ENCODE results near the gene LDLRAP1. TPM values are rescaled to one million over a fixed set of nuclear protein-coding genes. Genes with fewer than 3 reads are reported as not detected.

LDLRAP1 gene
- total and polyA plus RNA-seq, 7 donors = 5.6 to 12.9 (median 10.5) TPM

DNA sequence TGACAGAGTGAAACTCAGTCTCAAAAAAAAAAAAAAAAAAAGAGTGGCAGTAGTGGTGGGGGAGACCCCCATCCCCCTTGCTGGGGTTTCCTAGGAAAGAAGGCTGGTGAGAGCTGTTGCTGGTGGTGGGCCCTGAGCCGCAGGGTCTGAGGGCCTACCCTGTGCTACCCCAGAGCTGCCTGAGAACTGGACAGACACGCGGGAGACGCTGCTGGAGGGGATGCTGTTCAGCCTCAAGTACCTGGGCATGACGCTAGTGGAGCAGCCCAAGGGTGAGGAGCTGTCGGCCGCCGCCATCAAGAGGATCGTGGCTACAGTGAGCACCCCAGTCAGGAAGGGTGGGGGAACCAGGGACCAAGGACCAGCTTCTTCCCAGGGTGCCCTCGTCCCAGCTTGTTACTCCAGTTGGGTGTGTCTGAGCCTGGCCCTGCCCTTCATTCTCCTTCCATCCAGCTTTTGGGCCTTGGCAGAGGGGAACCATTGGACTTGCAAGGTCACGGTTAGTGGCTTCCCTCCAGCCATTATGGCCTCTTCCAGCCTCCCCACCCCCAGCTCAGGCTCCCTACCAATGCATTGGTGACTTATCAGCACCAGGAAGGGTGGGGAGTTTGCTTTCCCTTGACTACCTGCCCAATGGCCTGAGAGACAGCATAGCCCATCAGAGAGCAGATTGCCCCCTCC is 10.5 kb downstream of the LDLRAP1 start:
- 78 to 83% (median 79%) methylated on average over 8 to 11 of the region's 11 CpGs for WGBS, 3 donors
- no peak overlapping the region for H3K4me3 ChIP-seq
- H3K27ac ChIP-seq = peak overlapping the region; percentile 53
- peaks cover 57% of the 10 kb centered on the region for H3K4me1 ChIP-seq
- no peaks in the 10 kb centered on the region for H3K27me3 ChIP-seq (ENCODE audit: insufficient read depth in 3 of 3, low read length in 2 of 3)
- no peaks in the 10 kb centered on the region for H3K9me3 ChIP-seq
- DNase-seq = peak in 1 of 2 donors; percentile 45
- ATAC-seq = no peak
- TF ChIP-seq CTCF (IDR thresholded peaks at IDR 0.05) = no peak
- peaks cover 0 to 26% of the 10 kb centered on the region in 2 donors for H3K36me3 ChIP-seq (ENCODE audit: insufficient read depth in 1 of 2, low read depth in 1 of 2)
- intact Hi-C loops (cut with DNase I) = no loop called here

GRCh38 chr1:25554430-25554780 is 11.0 kb downstream of the LDLRAP1 start:
- peaks cover 54% of the 10 kb centered on the region for H3K4me1 ChIP-seq
- DNase-seq = peak in 1 of 2 donors; percentile 20
- no peaks in the 10 kb centered on the region for H3K27me3 ChIP-seq (ENCODE audit: insufficient read depth in 3 of 3, low read length in 2 of 3)
- H3K9me3 ChIP-seq = no peaks in the 10 kb centered on the region
- H3K27ac ChIP-seq = peak overlapping the region; percentile 53
- H3K4me3 ChIP-seq = no peak overlapping the region
- TF ChIP-seq CTCF (IDR thresholded peaks at IDR 0.05) = no peak
- ATAC-seq = no peak
- intact Hi-C loops (cut with DNase I) = no loop called here
- 60 to 89% (median 67%) methylated on average over 3 of the region's 3 CpGs for WGBS, 3 donors
- peaks cover 0 to 32% of the 10 kb centered on the region in 2 donors for H3K36me3 ChIP-seq (ENCODE audit: insufficient read depth in 1 of 2, low read depth in 1 of 2)

GRCh38 chr1:25554886-25555752 is 11.7 kb downstream of the LDLRAP1 start:
- TF ChIP-seq CTCF (IDR thresholded peaks at IDR 0.05) = no peak
- peak; percentile 12 to 52 (median 31) for ATAC-seq
- Histone ChIP-seq H3K36me3 (ENCODE audit: insufficient read depth in 1 of 2, low read depth in 1 of 2) (peaks cover 0 to 39% of the 10 kb centered on the region in 2 donors), H3K4me3 (no peak overlapping the region), H3K4me1 (peaks cover 50% of the 10 kb centered on the region), H3K9me3 (no peaks in the 10 kb centered on the region), H3K27me3 (ENCODE audit: insufficient read depth in 3 of 3, low read length in 2 of 3) (no peaks in the 10 kb centered on the region), H3K27ac (peak overlapping the region; percentile 58)
- intact Hi-C loops (cut with DNase I) = no loop called here
- WGBS, 3 donors = 49 to 77% (median 55%) methylated on average over 14 of the region's 14 CpGs
- DNase-seq = peak in 1 of 2 donors; percentile 49

GRCh38 chr1:25555753-25556092 is 12.3 kb downstream of the LDLRAP1 start:
- DNase-seq (no peak), ATAC-seq (no peak)
- intact Hi-C loops (cut with DNase I) = no loop called here
- H3K27ac ChIP-seq = peak overlapping the region; percentile 58
- H3K27me3 ChIP-seq (ENCODE audit: insufficient read depth in 3 of 3, low read length in 2 of 3) = no peaks in the 10 kb centered on the region
- no peaks in the 10 kb centered on the region for H3K9me3 ChIP-seq
- no peak for TF ChIP-seq CTCF (IDR thresholded peaks at IDR 0.05)
- 85 to 93% (median 90%) methylated on average over 5 of the region's 5 CpGs for WGBS, 3 donors
- no peak overlapping the region for H3K4me3 ChIP-seq
- H3K4me1 ChIP-seq = peaks cover 49% of the 10 kb centered on the region
- H3K36me3 ChIP-seq (ENCODE audit: insufficient read depth in 1 of 2, low read depth in 1 of 2) = peaks cover 0 to 45% of the 10 kb centered on the region in 2 donors
